NK-92 treated with Interleukin-12 subunit alpha and Interleukin-12 subunit beta, amount 100 ng/mL, for 24 hours (cell line): ENCODE data around the gene ZNRD2.

Source experiments
- DNase-seq: peaks from one replicate; lab custom pipeline; 2025; lab: John Stamatoyannopoulos, UW

ZNRD2 gene

GRCh38 chr11:65573391-65574079 is 3.3 kb downstream of the ZNRD2 start:
- DNase-seq, result no peak

DNA sequence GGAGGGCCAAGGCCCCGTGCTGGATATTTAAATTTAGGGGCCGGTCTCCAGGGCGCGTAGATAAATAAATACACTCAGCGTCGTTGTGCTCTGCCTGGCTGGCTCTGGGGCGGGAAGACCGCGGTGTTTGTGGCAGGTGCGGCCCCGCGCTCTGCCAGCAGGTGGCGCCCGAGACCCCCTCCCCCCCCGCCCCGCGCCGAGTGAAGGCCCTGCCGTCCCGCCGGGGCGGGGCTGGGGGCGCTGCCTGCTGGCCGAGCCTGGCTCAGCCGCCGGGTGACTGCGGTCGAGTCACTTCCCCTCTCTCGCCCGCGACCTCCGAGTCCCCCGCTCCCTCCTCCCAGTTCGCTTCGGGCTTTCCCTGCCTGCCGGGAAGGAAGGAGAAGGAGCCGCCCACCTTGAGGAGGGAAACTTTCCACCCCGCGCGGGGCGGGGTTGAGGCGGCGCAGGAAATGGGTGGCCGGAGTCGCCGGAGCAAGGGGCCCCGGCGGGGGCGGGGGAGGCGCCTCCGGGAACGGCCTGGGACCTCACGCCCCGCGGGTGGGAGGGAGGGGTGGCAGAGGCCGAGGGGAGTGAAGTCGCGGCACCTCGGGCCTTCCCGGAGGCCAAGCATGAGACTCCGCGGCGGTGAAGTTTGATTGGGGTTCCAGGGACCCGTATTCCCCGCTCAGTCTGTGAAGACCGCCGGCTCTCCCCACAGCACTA is 4.0 kb downstream of the ZNRD2 start:
- DNase-seq, result peak; percentile 91

DNA sequence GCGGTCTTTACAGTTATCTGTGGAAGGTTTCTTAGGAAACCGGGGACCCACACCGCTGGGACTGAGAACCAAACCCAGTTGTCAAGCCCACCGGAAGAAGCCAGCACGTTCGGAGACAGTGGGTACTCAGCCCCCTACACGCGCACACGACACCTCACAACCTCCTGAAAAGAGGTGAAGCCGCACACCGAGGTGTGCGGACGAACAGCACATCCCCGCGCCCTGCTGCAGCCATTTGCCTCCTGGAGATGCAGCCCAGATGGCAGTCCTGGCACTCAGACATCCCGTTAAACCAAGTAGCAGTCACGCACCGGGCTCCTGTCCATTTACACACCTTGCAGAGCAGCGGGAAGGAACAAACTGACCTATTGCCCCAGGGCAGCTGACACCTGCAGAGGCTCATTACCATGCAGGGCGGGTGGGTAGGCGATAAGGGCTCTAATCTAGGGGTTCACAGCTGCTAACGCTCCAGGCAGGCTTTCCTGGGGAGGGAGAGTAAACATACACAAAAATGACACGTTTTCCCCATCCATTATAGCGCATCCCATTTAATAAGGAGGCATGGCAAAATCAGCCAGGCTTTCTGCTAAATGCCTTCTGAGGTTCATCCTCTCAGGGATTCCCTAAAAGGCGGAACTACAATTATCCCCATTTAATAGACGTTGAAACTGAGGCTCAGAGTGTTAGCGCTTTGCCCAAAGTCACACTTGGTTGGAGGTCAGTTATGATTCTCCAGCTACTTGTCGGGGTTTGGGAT is 4.7 kb downstream of the ZNRD2 start:
- no peak for DNase-seq

DNA sequence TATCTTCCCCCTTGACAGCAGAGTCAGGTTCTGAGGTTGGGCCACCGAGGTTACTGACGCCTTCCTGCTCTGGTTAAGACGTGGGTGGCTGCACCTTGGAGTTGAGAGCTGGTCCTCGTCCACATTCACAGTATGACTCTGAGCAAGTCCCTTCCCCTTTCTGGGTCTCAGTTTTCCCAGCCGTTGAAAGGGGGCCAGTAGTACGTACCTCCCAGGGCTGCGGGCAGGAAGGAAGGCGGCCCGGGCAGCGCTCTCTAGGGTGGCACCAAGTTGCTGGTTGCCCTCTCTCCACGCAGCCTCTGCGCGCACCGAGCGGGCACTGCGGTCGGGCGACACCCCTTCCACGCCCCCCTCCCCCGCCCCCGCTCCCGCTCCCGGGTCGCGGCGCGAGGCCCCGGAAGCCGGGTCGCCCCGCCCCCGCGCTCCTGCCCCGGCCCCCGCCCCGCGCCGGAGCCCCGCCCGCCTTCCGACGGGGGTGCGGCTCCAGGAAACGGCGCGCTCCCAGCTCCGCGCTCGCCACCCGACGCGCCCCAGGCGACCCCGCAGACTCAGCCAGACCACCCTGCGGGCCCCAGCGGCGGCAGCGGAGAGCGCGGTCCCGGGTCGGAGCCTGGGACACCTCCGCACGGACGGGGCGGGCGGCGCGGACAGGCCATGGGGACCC is 5.4 kb downstream of the ZNRD2 start, which contains the start of gene EHBP1L1:
Gene EHBP1L1 (plus strand): TSS at position 486 of the 664 bp plus-strand sequence. CDS start 250 bp downstream, outside the sequence.
- peak; percentile 75 for DNase-seq

- DNase-seq, result no peak
Observed at GRCh38 chr11:65576232-65576866, 6.1 kb downstream of the ZNRD2 start.

DNA sequence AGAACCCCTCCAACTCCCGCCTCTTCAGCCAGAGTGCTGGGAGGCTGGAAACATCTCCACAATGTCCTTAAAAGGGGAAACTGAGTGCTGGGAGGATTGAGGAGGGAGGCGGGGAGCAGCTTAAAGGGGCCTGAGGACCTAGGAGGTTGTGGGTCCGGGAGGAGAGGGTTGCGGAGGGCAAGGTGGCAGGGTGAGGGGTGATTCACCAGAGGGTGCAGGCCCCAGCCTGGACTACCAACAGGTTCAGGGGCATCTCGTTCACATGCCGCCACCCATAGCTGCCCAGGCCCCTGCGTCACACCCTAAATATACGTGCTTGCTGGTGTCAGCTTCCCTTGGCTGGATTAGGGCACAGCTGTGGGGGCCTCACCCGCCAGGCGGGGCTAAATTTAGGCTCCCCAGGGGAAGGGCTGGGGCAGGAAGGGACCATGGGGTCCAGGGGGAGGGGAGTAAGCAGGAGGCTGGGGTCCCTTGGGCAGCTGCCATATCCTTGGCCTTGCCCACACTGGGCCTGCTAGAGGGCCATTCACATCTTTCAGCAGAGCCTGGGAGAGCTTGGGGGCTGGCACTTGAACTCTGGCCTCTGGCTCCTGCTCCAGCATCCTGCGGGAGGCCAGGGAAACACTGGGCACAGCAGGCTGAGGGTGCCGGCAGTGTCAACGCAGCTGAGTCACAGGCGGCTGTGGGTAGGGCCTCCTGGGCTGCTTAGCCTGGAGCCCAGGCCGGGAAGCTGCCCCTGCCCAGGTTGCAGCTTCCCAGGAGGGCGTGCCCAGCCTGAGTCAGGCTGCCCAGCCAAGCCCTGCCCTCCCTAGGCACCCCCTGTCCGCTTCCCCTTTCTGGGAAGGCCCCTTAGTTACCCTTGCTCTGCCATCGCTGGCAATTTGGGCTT is 6.8 kb downstream of the ZNRD2 start:
- DNase-seq, result peak; percentile 30

- no peak for DNase-seq
Observed at GRCh38 chr11:65577756-65578109, 7.5 kb downstream of the ZNRD2 start.

DNA sequence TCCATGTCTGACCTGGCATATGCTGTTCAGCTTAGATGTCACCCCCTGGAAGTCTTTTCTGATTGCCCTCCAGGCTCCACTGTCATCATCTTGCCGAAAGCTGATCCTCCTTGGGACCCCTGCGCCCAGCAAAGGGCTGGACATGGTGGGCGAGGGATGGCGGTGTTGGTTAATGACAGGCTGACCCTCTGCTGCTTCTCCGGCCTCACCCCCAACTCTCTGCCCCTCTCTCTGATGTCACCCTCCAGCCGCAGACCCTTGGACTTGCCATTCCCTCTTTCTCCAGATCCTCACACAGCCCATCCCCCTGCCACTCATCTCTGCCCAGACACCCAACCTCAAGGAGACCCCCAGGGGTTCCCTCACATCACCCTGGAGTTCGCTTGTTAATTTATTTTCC is 7.9 kb downstream of the ZNRD2 start:
- DNase-seq, result no peak

- no peak for DNase-seq
Observed at GRCh38 chr11:65578667-65579066, 8.4 kb downstream of the ZNRD2 start.

GRCh38 chr11:65579291-65579690 is 9.0 kb downstream of the ZNRD2 start:
- DNase-seq, result no peak

- DNase-seq, result no peak
Observed at GRCh38 chr11:65580031-65580692, 9.9 kb downstream of the ZNRD2 start.

DNA sequence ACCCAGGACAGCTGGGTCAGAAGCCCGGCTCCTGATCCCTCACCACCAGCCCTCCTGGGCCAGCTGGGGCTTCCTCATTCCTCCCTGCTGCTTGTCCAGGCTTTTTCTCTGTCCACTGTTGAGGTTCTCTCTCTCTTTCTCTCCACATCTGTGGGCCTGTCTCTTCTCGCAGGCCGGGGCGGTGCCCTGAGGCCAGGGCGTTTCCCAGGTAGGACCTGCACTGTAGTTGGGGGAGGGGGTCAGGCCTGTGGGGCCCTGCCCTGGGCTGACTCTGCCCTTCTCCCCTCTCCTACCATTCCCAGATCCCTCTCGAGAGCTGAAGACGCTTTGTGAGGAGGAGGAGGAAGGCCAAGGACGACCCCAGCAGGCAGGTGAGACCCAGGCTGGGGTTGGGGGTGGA is 10.5 kb downstream of the ZNRD2 start:
- no peak for DNase-seq

- DNase-seq, result no peak
Observed at GRCh38 chr11:65581928-65582327, 11.7 kb downstream of the ZNRD2 start.

DNA sequence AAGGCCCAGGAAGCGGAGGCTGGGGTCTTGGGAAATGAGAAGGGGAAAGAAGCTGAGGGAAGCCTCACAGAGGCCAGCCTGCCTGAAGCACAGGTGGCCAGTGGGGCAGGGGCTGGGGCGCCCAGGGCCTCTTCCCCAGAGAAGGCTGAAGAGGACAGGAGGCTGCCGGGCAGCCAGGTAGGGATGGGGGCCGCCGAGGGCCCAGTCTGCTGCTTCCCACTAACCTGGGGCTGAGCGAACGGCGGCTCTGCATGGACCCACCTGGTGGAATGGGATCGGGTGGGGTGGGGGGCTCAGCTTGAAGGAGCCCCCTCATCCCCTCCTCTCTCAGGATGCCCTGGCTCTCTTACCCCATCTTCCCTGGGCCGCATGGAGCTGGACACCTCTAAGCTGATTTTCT is 13.3 kb downstream of the ZNRD2 start:
- DNase-seq, result no peak

DNA sequence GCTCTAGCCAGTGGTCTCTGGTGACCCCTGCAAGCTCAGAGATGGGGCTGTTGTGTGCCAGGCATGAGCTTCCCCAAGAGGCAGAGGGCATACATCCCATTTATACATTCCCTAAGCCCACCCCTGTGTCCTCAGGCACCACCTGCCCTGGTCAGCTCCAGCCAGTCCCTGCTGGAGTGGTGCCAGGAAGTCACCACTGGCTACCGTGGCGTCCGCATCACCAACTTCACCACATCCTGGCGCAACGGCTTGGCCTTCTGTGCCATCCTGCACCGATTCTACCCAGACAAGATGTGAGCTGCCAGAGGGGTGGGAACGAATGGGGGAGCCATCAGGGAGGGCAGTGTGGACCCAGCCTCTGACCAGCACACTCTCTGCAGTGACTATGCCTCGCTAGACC is 13.8 kb downstream of the ZNRD2 start:
- DNase-seq, result no peak

DNA sequence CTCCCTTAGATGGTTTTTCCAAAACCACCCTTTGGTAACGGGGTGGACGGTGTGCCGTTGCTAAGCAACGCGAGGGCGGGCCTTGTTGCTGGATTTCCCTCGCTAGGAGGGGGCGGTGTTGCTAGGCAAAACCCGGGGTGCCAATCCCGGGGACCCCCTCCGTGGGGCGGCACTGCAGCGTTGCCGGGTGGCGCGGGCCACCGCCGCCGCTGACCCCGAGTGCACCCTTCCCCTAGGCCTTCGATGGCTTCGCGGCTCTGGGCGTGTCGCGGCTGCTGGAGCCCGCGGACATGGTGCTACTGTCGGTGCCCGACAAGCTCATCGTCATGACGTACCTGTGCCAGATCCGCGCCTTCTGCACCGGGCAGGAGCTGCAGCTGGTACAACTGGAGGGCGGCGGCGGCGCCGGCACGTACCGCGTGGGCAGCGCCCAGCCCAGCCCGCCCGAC is 14.5 kb downstream of the ZNRD2 start:
- DNase-seq, result no peak

DNA sequence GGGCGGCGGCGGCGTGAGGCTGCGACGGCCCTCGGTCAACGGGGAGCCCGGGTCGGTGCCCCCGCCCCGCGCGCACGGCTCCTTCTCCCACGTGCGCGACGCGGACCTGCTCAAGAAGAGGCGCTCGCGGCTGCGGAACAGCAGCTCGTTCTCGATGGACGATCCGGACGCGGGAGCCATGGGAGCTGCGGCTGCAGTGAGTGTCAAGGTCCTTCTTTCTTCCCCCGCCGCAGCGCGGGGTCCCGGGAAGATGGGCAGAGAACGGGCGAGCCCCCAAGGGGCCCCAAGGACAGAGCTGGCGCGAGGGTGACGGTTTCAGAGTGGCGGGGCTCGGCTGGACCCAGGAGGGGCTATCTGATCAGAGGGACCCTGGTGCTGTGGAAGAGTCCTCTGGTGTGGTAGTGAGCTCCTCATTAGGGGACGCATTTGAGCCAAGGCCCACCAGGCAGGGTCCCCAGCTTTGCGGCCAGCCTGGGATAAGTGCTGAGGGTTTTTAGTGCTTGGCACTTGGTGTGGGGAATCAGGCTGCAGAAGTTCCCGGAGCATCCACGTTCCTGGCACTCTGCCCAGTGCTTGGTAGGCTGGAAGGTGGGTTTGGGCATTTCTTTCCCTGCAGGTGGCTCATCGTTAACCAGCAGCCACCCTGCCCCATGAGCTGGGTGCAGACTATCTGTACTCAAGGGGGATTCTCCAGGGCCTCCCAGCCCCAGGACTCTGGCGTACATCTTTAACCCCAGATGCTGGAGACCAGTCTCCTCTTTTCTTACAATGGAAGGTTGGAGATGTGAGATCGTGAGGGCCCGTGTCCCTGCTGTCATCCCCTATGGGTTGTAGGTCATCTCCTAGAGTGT is 15.3 kb downstream of the ZNRD2 start:
- DNase-seq, result no peak

- DNase-seq, result no peak
Observed at GRCh38 chr11:65586247-65586630, 16.0 kb downstream of the ZNRD2 start.

DNA sequence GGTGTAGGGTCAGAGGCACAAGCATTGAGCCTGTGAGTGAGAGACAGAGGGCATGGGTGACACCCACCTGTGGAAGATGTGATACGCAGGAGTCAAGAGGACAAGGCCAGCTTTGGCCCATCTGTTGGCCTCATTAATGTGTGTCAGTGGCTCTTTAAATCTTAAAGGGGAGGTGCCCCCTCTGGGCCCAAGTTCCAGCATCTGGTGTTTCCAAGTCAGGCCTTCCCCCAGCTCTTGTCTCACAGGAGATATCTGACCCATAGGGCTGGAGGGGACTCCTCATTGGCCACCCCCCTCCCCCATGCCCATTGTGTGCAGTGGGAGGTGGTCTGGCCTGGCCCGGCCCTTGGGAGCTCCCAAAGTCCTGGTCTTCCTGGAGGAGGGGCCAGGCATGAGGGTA is 16.4 kb downstream of the ZNRD2 start:
- no peak for DNase-seq
